Measurements from ENCODE around the gene MTA3. TPM values are rescaled to one million over a fixed set of nuclear protein-coding genes. Genes with fewer than 3 reads are reported as not detected.

Gene MTA3
- total RNA-seq, 2 experiments from 2014 or later, result 22.8 to 23.6 TPM

GRCh38 chr2:42748840-42749239, 180.4 kb downstream of the MTA3 start:
- ATAC-seq, result no peak
- no peaks in the 10 kb centered on the region for H3K9me3 Mint-ChIP-seq (ENCODE audit: low read depth)
- DNase-seq, result no peak
- no peaks in the 10 kb centered on the region for H3K27me3 Mint-ChIP-seq
- CTCF ChIA-PET, result interaction anchor here (0.8 kb wide), 1 partner anchor 55 kb away, joined by 3 read pairs; no protein-coding TSS in a partner anchor
- no peaks in the 10 kb centered on the region for H3K4me1 Mint-ChIP-seq
- H3K36me3 Mint-ChIP-seq, result no peaks in the 10 kb centered on the region
- no peak overlapping the region for H3K27ac Mint-ChIP-seq
- no peak overlapping the region for H3K4me3 Mint-ChIP-seq

GRCh38 chr2:42752314-42752713, 183.9 kb downstream of the MTA3 start:
- DNase-seq (no peak), ATAC-seq (no peak)
- no peaks in the 10 kb centered on the region for H3K4me1 Mint-ChIP-seq
- no peak overlapping the region for H3K4me3 Mint-ChIP-seq
- no peak overlapping the region for H3K27ac Mint-ChIP-seq
- no peaks in the 10 kb centered on the region for H3K27me3 Mint-ChIP-seq
- H3K9me3 Mint-ChIP-seq (ENCODE audit: low read depth), result no peaks in the 10 kb centered on the region
- no peaks in the 10 kb centered on the region for H3K36me3 Mint-ChIP-seq
- CTCF ChIA-PET, result no interaction called here

GRCh38 chr2:42752816-42753813, 184.7 kb downstream of the MTA3 start:
- ATAC-seq (no peak), DNase-seq (no peak)
- Mint-ChIP-seq H3K27me3 (no peaks in the 10 kb centered on the region), H3K27ac (no peak overlapping the region), H3K4me1 (no peaks in the 10 kb centered on the region), H3K36me3 (no peaks in the 10 kb centered on the region), H3K9me3 (ENCODE audit: low read depth) (no peaks in the 10 kb centered on the region), H3K4me3 (no peak overlapping the region)
- CTCF ChIA-PET, result no interaction called here

GRCh38 chr2:42754021-42754775, 185.8 kb downstream of the MTA3 start:
- ATAC-seq (no peak), DNase-seq (no peak)
- CTCF ChIA-PET, result no interaction called here
- Mint-ChIP-seq H3K27ac (no peak overlapping the region), H3K36me3 (no peaks in the 10 kb centered on the region), H3K27me3 (no peaks in the 10 kb centered on the region), H3K4me3 (no peak overlapping the region), H3K9me3 (ENCODE audit: low read depth) (no peaks in the 10 kb centered on the region), H3K4me1 (no peaks in the 10 kb centered on the region)

- Mint-ChIP-seq H3K27ac (no peak overlapping the region), H3K27me3 (no peaks in the 10 kb centered on the region), H3K4me3 (no peak overlapping the region), H3K4me1 (no peaks in the 10 kb centered on the region), H3K36me3 (no peaks in the 10 kb centered on the region), H3K9me3 (ENCODE audit: low read depth) (no peaks in the 10 kb centered on the region)
- ATAC-seq, result no peak
- no peak for DNase-seq
- CTCF ChIA-PET, result no interaction called here
These were observed 186.3 kb downstream of the MTA3 start for GRCh38 chr2:42754776-42755140.

GRCh38 chr2:42755191-42755880, 186.9 kb downstream of the MTA3 start:
- H3K27ac Mint-ChIP-seq, result no peak overlapping the region
- H3K36me3 Mint-ChIP-seq, result no peaks in the 10 kb centered on the region
- CTCF ChIA-PET, result no interaction called here
- no peaks in the 10 kb centered on the region for H3K27me3 Mint-ChIP-seq
- H3K9me3 Mint-ChIP-seq (ENCODE audit: low read depth), result no peaks in the 10 kb centered on the region
- ATAC-seq (no peak), DNase-seq (no peak)
- H3K4me1 Mint-ChIP-seq, result no peaks in the 10 kb centered on the region
- H3K4me3 Mint-ChIP-seq, result no peak overlapping the region

GRCh38 chr2:42756150-42756775, 187.8 kb downstream of the MTA3 start:
- ATAC-seq (no peak), DNase-seq (no peak)
- Mint-ChIP-seq H3K27me3 (no peaks in the 10 kb centered on the region), H3K27ac (no peak overlapping the region), H3K9me3 (ENCODE audit: low read depth) (no peaks in the 10 kb centered on the region), H3K36me3 (no peaks in the 10 kb centered on the region), H3K4me3 (no peak overlapping the region), H3K4me1 (no peaks in the 10 kb centered on the region)
- CTCF ChIA-PET, result no interaction called here

GRCh38 chr2:42756966-42757513, 188.6 kb downstream of the MTA3 start:
- DNase-seq (peak; percentile 22), ATAC-seq (no peak)
- no peak overlapping the region for H3K27ac Mint-ChIP-seq
- no peaks in the 10 kb centered on the region for H3K4me1 Mint-ChIP-seq
- H3K27me3 Mint-ChIP-seq, result no peaks in the 10 kb centered on the region
- H3K36me3 Mint-ChIP-seq, result no peaks in the 10 kb centered on the region
- CTCF ChIA-PET, result no interaction called here
- H3K9me3 Mint-ChIP-seq (ENCODE audit: low read depth), result no peaks in the 10 kb centered on the region
- H3K4me3 Mint-ChIP-seq, result no peak overlapping the region

GRCh38 chr2:42757981-42758740, 189.7 kb downstream of the MTA3 start:
- no peak for ATAC-seq
- Mint-ChIP-seq H3K27me3 (no peaks in the 10 kb centered on the region), H3K36me3 (no peaks in the 10 kb centered on the region), H3K9me3 (ENCODE audit: low read depth) (no peaks in the 10 kb centered on the region), H3K4me1 (no peaks in the 10 kb centered on the region), H3K27ac (no peak overlapping the region), H3K4me3 (no peak overlapping the region)
- no peak for DNase-seq
- CTCF ChIA-PET, result interaction anchor here (0.6 to 1.4 kb wide), 2 partner anchors 19 to 21 kb away, joined by 3 to 5 read pairs; no protein-coding TSS in a partner anchor

GRCh38 chr2:42758751-42759150, 190.3 kb downstream of the MTA3 start:
- ATAC-seq (no peak), DNase-seq (no peak)
- H3K9me3 Mint-ChIP-seq (ENCODE audit: low read depth), result no peaks in the 10 kb centered on the region
- no peak overlapping the region for H3K27ac Mint-ChIP-seq
- CTCF ChIA-PET, result interaction anchor here (0.6 to 1.4 kb wide), 2 partner anchors 18 to 22 kb away, joined by 3 to 5 read pairs; no protein-coding TSS in a partner anchor
- H3K4me1 Mint-ChIP-seq, result no peaks in the 10 kb centered on the region
- no peaks in the 10 kb centered on the region for H3K36me3 Mint-ChIP-seq
- H3K27me3 Mint-ChIP-seq, result no peaks in the 10 kb centered on the region
- no peak overlapping the region for H3K4me3 Mint-ChIP-seq

- CTCF ChIA-PET, result no interaction called here
- ATAC-seq (no peak), DNase-seq (no peak)
- H3K27me3 Mint-ChIP-seq, result no peaks in the 10 kb centered on the region
- H3K4me1 Mint-ChIP-seq, result no peaks in the 10 kb centered on the region
- H3K36me3 Mint-ChIP-seq, result no peaks in the 10 kb centered on the region
- H3K27ac Mint-ChIP-seq, result no peak overlapping the region
- no peaks in the 10 kb centered on the region for H3K9me3 Mint-ChIP-seq (ENCODE audit: low read depth)
- H3K4me3 Mint-ChIP-seq, result no peak overlapping the region
These were observed 193.1 kb downstream of the MTA3 start for GRCh38 chr2:42761554-42761953.

GRCh38 chr2:42762155-42762554, 193.7 kb downstream of the MTA3 start:
- Mint-ChIP-seq H3K4me3 (no peak overlapping the region), H3K9me3 (ENCODE audit: low read depth) (no peaks in the 10 kb centered on the region), H3K36me3 (no peaks in the 10 kb centered on the region), H3K27ac (no peak overlapping the region), H3K4me1 (no peaks in the 10 kb centered on the region), H3K27me3 (no peaks in the 10 kb centered on the region)
- CTCF ChIA-PET, result no interaction called here
- ATAC-seq (no peak), DNase-seq (no peak)
